ENCODE measurements around the gene CHST15.

CHST15 gene

DNA sequence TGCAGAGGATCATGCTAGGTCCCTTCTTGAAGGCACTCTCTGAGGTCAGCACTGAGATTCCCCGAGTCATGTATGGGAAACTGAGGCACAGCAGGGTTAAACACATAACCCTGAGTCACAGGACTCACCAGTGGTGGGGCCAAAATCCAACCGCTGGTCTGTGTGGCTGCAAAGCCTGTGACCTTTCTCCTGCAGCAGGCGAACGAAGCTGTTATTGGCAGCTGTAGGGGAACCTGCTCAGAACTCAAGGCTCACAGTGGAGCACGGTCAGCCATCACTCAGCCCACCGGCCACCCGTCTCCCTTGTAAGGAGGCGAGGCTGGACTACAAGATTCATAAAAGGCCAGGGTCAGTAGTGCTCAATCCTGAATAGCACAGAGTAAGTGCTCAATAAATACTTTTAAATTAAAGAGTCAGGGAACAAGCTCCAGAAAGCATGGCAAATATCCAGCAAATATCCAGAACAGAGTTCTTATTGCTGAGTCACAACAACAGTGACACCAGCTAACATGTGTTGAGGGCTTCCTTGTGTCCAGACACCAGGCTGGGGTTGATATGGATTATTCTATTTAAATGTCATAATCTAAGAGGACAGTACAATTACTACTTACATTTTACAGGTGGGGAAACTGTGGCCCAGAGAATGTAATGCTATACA, 34.9 kb downstream of the CHST15 start:
- H4K20me1 ChIP-seq (ENCODE audit: insufficient read depth, low read length) = no peaks in the 10 kb centered on the region
- no peak overlapping the region for H3K9ac ChIP-seq (ENCODE audit: low read depth, low read length)
- H3K27me3 ChIP-seq (ENCODE audit: insufficient read depth, low read length, poor library complexity) = no peaks in the 10 kb centered on the region
- H3K4me2 ChIP-seq (ENCODE audit: insufficient read depth, low read length) = no peak overlapping the region
- DNase-seq (no peak), ATAC-seq (ENCODE audit: insufficient read depth, low read depth) (no peak)
- no peak overlapping the region for H2AFZ ChIP-seq (ENCODE audit: low read depth, low read length)
- H3K27ac ChIP-seq (ENCODE audit: low read length) = no peak overlapping the region
- H3K4me1 ChIP-seq (ENCODE audit: insufficient read depth, low read length) = peaks cover 7% of the 10 kb centered on the region
- H3K36me3 ChIP-seq (ENCODE audit: insufficient read depth, low read length) = no peaks in the 10 kb centered on the region
- TF ChIP-seq, protein P1, sequence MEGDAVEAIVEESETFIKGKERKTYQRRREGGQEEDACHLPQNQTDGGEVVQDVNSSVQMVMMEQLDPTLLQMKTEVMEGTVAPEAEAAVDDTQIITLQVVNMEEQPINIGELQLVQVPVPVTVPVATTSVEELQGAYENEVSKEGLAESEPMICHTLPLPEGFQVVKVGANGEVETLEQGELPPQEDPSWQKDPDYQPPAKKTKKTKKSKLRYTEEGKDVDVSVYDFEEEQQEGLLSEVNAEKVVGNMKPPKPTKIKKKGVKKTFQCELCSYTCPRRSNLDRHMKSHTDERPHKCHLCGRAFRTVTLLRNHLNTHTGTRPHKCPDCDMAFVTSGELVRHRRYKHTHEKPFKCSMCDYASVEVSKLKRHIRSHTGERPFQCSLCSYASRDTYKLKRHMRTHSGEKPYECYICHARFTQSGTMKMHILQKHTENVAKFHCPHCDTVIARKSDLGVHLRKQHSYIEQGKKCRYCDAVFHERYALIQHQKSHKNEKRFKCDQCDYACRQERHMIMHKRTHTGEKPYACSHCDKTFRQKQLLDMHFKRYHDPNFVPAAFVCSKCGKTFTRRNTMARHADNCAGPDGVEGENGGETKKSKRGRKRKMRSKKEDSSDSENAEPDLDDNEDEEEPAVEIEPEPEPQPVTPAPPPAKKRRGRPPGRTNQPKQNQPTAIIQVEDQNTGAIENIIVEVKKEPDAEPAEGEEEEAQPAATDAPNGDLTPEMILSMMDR (IDR thresholded peaks at IDR 0.05; ENCODE audit: borderline replicate concordance, extremely low read depth, low read length, poor library complexity, severe bottlenecking) = no peak
- TF ChIP-seq EZH2 (IDR thresholded peaks at IDR 0.05; ENCODE audit: borderline replicate concordance, low read depth, low read length, severe bottlenecking) = no peak
- no peaks in the 10 kb centered on the region for H3K79me2 ChIP-seq (ENCODE audit: insufficient read depth, low read length)
- no peaks in the 10 kb centered on the region for H3K9me3 ChIP-seq (ENCODE audit: insufficient read depth, low read length, severe bottlenecking)
- no peak overlapping the region for H3K4me3 ChIP-seq (ENCODE audit: low read depth in 1 of 2, low read length in 2 of 2)

GRCh38 chr10:124057601-124058000, 35.8 kb downstream of the CHST15 start:
- DNase-seq (no peak), ATAC-seq (ENCODE audit: insufficient read depth, low read depth) (no peak)
- Histone ChIP-seq H4K20me1 (ENCODE audit: insufficient read depth, low read length) (no peaks in the 10 kb centered on the region), H3K9ac (ENCODE audit: low read depth, low read length) (no peak overlapping the region), H3K36me3 (ENCODE audit: insufficient read depth, low read length) (no peaks in the 10 kb centered on the region), H2AFZ (ENCODE audit: low read depth, low read length) (no peak overlapping the region), H3K27me3 (ENCODE audit: insufficient read depth, low read length, poor library complexity) (no peaks in the 10 kb centered on the region), H3K4me3 (ENCODE audit: low read depth in 1 of 2, low read length in 2 of 2) (no peak overlapping the region), H3K9me3 (ENCODE audit: insufficient read depth, low read length, severe bottlenecking) (no peaks in the 10 kb centered on the region), H3K4me2 (ENCODE audit: insufficient read depth, low read length) (no peak overlapping the region), H3K27ac (ENCODE audit: low read length) (no peak overlapping the region), H3K79me2 (ENCODE audit: insufficient read depth, low read length) (no peaks in the 10 kb centered on the region), H3K4me1 (ENCODE audit: insufficient read depth, low read length) (peaks cover 7% of the 10 kb centered on the region)
- TF ChIP-seq EZH2 (IDR thresholded peaks at IDR 0.05; ENCODE audit: borderline replicate concordance, low read depth, low read length, severe bottlenecking) = no peak
- TF ChIP-seq, protein P1 (IDR thresholded peaks at IDR 0.05; ENCODE audit: borderline replicate concordance, extremely low read depth, low read length, poor library complexity, severe bottlenecking) = no peak

- Histone ChIP-seq H3K4me1 (ENCODE audit: insufficient read depth, low read length) (peaks cover 7% of the 10 kb centered on the region), H3K79me2 (ENCODE audit: insufficient read depth, low read length) (no peaks in the 10 kb centered on the region), H3K9ac (ENCODE audit: low read depth, low read length) (no peak overlapping the region), H3K4me3 (ENCODE audit: low read depth in 1 of 2, low read length in 2 of 2) (no peak overlapping the region), H3K27ac (ENCODE audit: low read length) (no peak overlapping the region), H4K20me1 (ENCODE audit: insufficient read depth, low read length) (no peaks in the 10 kb centered on the region), H3K36me3 (ENCODE audit: insufficient read depth, low read length) (no peaks in the 10 kb centered on the region), H3K9me3 (ENCODE audit: insufficient read depth, low read length, severe bottlenecking) (no peaks in the 10 kb centered on the region), H3K4me2 (ENCODE audit: insufficient read depth, low read length) (no peak overlapping the region), H3K27me3 (ENCODE audit: insufficient read depth, low read length, poor library complexity) (no peaks in the 10 kb centered on the region), H2AFZ (ENCODE audit: low read depth, low read length) (no peak overlapping the region)
- ATAC-seq (ENCODE audit: insufficient read depth, low read depth) = no peak
- no peak for DNase-seq
- no peak for TF ChIP-seq EZH2 (IDR thresholded peaks at IDR 0.05; ENCODE audit: borderline replicate concordance, low read depth, low read length, severe bottlenecking)
- TF ChIP-seq, protein P1 (IDR thresholded peaks at IDR 0.05; ENCODE audit: borderline replicate concordance, extremely low read depth, low read length, poor library complexity, severe bottlenecking) = no peak
Observed at GRCh38 chr10:124056337-124056980, 36.9 kb downstream of the CHST15 start.
